ENCODE measurements around the gene TFAP2E.

The TFAP2E gene

DNA sequence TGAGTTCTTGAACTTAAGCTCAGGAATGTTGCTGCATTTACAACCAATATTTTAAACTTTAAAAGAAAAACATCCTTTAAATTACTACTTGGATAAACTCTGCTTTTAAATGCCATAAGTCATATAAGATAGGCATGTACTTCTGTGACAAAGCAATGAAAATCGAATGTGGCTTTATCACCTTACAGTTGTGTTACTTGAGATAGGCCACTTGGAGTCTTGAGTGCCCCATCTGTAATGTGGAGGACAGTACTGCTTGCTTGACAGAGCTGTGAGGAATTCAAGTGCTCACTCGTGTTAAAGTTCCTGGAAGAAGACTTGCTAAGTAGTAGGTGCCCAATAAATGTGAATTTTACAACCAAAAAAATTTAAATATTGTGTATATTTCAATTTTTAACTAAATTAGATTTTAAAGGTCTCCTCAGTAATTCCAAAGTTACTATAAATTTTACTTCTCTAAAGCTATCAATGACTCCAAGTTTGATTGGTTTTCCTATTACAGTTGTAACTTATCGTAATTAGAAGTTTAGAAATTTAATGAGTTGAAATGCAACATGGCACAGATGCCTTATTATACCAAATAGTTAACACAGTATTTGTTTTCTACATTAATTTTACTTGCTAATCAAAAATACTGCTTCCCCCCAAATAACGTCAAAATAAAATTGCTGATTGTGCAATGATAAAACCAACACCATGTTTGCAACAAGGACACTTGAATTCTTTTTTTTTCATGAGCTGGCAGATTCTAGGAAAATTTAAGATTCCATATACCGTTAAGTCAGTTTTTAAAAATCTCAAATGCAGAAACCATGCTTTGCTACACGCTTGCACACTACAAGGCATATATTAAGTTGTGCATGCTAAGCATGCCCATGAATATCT is 46.4 kb downstream of the TFAP2E start:
- TF ChIP-seq, protein P1, sequence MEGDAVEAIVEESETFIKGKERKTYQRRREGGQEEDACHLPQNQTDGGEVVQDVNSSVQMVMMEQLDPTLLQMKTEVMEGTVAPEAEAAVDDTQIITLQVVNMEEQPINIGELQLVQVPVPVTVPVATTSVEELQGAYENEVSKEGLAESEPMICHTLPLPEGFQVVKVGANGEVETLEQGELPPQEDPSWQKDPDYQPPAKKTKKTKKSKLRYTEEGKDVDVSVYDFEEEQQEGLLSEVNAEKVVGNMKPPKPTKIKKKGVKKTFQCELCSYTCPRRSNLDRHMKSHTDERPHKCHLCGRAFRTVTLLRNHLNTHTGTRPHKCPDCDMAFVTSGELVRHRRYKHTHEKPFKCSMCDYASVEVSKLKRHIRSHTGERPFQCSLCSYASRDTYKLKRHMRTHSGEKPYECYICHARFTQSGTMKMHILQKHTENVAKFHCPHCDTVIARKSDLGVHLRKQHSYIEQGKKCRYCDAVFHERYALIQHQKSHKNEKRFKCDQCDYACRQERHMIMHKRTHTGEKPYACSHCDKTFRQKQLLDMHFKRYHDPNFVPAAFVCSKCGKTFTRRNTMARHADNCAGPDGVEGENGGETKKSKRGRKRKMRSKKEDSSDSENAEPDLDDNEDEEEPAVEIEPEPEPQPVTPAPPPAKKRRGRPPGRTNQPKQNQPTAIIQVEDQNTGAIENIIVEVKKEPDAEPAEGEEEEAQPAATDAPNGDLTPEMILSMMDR (IDR thresholded peaks at IDR 0.05): no peak

DNA sequence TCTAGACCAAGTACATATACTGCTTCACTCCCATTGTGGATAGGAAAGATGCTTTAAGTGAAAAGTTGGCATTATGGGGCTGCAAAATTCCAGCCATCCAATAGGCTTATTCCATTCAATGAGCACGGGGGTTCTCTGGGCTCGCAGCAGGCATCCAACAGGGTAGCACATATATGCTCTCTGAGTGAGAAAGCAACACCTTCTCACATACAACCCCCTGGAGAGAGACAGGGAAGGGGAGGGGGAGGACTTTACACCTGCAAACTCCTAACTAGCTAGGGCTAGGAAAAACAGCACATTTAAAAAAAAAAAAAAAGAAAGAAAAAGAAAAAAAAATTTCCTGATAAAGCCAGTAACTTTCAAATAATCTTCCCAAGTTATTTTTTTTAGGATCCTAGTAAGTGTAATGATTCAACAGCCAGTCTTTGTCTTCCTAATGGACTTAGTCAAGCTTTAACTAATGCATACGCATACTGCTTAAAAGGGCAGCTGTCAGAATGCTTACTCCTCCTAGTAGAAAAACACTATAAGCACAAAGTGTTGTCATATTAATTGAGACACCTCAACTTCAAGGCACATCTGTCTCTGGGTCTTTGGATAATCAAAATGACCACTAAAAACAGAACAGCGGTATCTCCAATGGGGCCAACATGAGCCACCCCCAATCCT is 49.5 kb downstream of the TFAP2E start:
- TF ChIP-seq, protein P1 (IDR thresholded peaks at IDR 0.05): no peak

DNA sequence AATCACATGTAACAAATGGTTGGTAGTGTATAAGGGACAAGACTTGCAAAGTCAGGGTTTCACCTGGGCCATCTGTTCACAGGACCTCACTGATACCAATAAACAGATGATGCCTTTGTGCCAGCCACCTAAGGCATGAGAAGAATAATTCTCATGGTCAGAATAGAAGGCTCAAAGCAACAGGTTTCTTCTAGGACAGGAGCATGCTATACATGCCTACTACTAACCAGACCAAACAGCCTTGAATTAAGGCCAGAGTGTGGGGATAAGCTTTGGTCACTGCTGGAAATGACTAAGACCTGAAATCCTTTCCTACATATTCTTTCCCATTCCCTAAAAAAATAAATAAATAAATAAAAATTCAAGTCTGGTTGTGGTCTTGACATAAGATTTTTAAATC is 50.7 kb downstream of the TFAP2E start:
- TF ChIP-seq, protein P1 (IDR thresholded peaks at IDR 0.05): no peak

DNA sequence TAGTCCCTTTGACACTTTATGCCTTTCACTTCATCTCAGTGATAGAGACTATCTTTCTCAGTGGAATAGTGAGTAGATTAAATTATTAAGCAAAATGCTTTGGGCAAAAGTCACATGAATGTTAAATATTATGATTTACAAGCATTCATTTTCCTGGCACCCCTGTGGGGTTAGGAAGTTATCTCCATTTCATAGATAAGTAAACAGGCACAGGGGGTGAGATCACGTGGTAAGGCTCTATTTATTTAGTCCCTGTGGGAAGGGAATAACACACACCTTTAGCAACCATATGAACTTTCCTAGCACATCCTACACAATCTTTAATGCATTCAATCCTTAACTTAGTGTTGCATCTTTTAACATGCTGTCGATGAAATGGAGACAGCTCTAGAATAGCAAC is 55.9 kb downstream of the TFAP2E start:
- TF ChIP-seq, protein P1 (IDR thresholded peaks at IDR 0.05): no peak

DNA sequence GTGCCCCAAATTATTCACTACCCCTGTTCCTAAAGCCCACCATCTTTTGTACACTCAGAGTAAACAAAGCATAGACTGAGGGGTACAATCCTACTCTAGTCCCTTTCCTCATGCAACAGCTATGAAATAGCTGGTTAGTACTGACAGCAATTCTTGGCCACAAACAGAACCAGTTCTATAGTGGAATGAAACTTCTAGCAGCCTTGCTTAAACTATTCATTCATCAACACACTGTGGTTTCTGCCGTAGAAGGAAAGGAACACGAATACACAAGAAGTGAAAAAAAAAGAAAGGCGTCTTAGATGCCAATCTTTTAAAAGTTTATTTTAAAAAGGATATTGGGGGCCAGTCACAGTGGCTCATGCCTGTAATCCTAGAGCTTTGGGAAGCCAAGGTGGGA is 58.3 kb downstream of the TFAP2E start:
- TF ChIP-seq, protein P1 (IDR thresholded peaks at IDR 0.05): no peak

DNA sequence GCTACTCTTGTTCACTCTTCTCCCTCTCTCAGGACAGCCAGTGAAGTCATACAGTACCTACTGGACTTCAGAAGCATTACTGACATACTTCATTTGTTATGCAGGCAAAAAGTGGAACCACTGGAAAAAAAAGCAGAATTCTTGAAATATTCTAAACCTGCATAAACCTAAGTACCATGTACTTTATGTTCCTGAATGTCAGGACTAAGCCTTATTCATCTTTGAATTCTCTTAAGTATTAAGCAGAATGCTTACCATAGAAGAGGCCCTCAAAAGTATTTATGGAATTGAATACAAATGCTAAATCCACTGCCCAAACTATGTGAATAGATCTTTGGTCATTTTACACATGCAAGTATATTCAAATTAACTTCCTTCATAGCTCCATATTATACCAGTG is 60.4 kb downstream of the TFAP2E start:
- TF ChIP-seq, protein P1 (IDR thresholded peaks at IDR 0.05): no peak

DNA sequence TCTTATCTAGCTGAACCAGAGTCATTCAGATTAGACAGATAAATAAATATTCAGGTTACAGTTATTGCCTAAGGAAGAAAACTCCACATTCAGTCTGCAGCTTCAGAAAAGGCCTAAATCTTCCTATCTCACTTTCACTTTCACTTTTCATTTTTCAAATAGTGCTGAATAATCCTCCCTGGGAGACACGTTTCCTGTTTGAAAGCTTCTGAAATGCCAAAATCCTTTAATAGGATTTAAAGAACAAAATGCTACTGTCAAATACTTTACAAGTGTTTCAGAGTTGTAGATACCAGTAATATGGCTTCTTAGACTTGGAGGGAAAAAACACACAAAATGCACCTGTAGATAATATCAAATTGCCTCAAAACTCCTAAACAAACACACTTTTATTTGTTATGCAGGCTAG is 64.3 kb downstream of the TFAP2E start:
- TF ChIP-seq, protein P1 (IDR thresholded peaks at IDR 0.05): no peak
